ENCODE results near the gene CNTN6. TPM values are rescaled to one million over a fixed set of nuclear protein-coding genes. Genes with fewer than 3 reads are reported as not detected.

CNTN6 gene
- total RNA-seq, 1 experiment from 2014 or later: not detected

- no TSS peak for BruUV-seq (replicated peaks)
- DNase-seq (ENCODE audit: low read depth, low spot score): no peak
- intact Hi-C loops (cut with micrococcal nuclease; ENCODE audit: unreplicated experiment) (no loop called here), in situ Hi-C loops (cut with HindIII; ENCODE audit: low pct_unique_long_range_greater_than_20kb, low sequenced_read_pairs) (no loop called here)
- Histone ChIP-seq H3K36me3 (ENCODE audit: control insufficient read depth, insufficient read depth, low read length) (no peaks in the 10 kb centered on the region), H3K4me3 (ENCODE audit: low read depth in 2 of 2, low read length in 2 of 2) (no peak overlapping the region), H3K9me3 (ENCODE audit: control insufficient read depth, insufficient read depth, low read depth, low read length) (no peaks in the 10 kb centered on the region), H3K27ac (ENCODE audit: low read length) (no peak overlapping the region), H3K4me1 (ENCODE audit: control insufficient read depth, insufficient read depth, low read length) (no peaks in the 10 kb centered on the region), H3K27me3 (ENCODE audit: control insufficient read depth, insufficient read depth, low read length) (no peaks in the 10 kb centered on the region)
- TF ChIP-seq POLR2AphosphoS5 (IDR thresholded peaks at IDR 0.05; ENCODE audit: low read depth, low read length) (no peak), SIN3A (IDR thresholded peaks at IDR 0.05; ENCODE audit: borderline replicate concordance, insufficient read depth, low read depth, low read length) (no peak), REST (IDR thresholded peaks at IDR 0.05; ENCODE audit: insufficient read depth in 1 of 2, low read depth in 2 of 2, low read length in 1 of 2) (no peak), TCF7L2 (IDR thresholded peaks at IDR 0.05; ENCODE audit: low read depth, low read length) (no peak), CTCF (IDR thresholded peaks at IDR 0.05) (no peak)
- no peak for ATAC-seq
- POLR2A ChIA-PET: no interaction called here
- CTCF ChIA-PET: no interaction called here
Observed at GRCh38 chr3:1147819-1148218, 55.0 kb downstream of the CNTN6 start.

- intact Hi-C loops (cut with micrococcal nuclease; ENCODE audit: unreplicated experiment): no loop called here
- H3K9me3 ChIP-seq (ENCODE audit: control insufficient read depth, insufficient read depth, low read depth, low read length): no peaks in the 10 kb centered on the region
- in situ Hi-C loops (cut with HindIII; ENCODE audit: low pct_unique_long_range_greater_than_20kb, low sequenced_read_pairs): no loop called here
- DNase-seq (ENCODE audit: low read depth, low spot score) (no peak), ATAC-seq (no peak)
- H3K27ac ChIP-seq (ENCODE audit: low read length): no peak overlapping the region
- POLR2A ChIA-PET: no interaction called here
- H3K4me1 ChIP-seq (ENCODE audit: control insufficient read depth, insufficient read depth, low read length): no peaks in the 10 kb centered on the region
- no peak overlapping the region for H3K4me3 ChIP-seq (ENCODE audit: low read depth in 2 of 2, low read length in 2 of 2)
- H3K36me3 ChIP-seq (ENCODE audit: control insufficient read depth, insufficient read depth, low read length): no peaks in the 10 kb centered on the region
- BruUV-seq (replicated peaks): no TSS peak
- H3K27me3 ChIP-seq (ENCODE audit: control insufficient read depth, insufficient read depth, low read length): no peaks in the 10 kb centered on the region
- TF ChIP-seq SIN3A (IDR thresholded peaks at IDR 0.05; ENCODE audit: borderline replicate concordance, insufficient read depth, low read depth, low read length): no peak
- no peak for TF ChIP-seq REST (IDR thresholded peaks at IDR 0.05; ENCODE audit: insufficient read depth in 1 of 2, low read depth in 2 of 2, low read length in 1 of 2)
- TF ChIP-seq TCF7L2 (IDR thresholded peaks at IDR 0.05; ENCODE audit: low read depth, low read length): no peak
- no peak for TF ChIP-seq POLR2AphosphoS5 (IDR thresholded peaks at IDR 0.05; ENCODE audit: low read depth, low read length)
- TF ChIP-seq CTCF (IDR thresholded peaks at IDR 0.05): no peak
- CTCF ChIA-PET: no interaction called here
Observed at GRCh38 chr3:1164101-1164500, 71.3 kb downstream of the CNTN6 start.

Measured in Panc1 (cell line).